GM12878 (cell line): ENCODE data around the gene USP12.

ENCODE experiments used
- CTCF ChIP-seq, 3 experiments: IDR thresholded peaks in 2 of 3; conservative IDR thresholded peaks in 1 of 3; 2 replicates each; pipeline ENCODE4 v1.5.1; 2011; ENCODE audit warnings: low read depth in 3 of 3, low read length in 3 of 3, mild to moderate bottlenecking in 3 of 3, control low read depth in 2 of 3, moderate library complexity in 2 of 3, inconsistent platforms in 1 of 3, mixed read lengths in 1 of 3; ENCODE audit not compliant: control insufficient read depth in 2 of 3, insufficient read depth in 1 of 3; ENCODE audit errors: extremely low read depth in 1 of 3
- SIN3A ChIP-seq: IDR thresholded peaks from 2 replicates; pipeline ENCODE4 v1.6.1; 2012; ENCODE audit warnings: low read depth, low read length, improper control_type of control experiment
- YY1 ChIP-seq: IDR thresholded peaks from 2 replicates; pipeline ENCODE4 v1.6.1; 2011; ENCODE audit warnings: low read depth, mild to moderate bottlenecking, low read length

- TF ChIP-seq CTCF (IDR thresholded peaks at IDR 0.05 in 2 of 3, conservative IDR thresholded peaks at IDR 0.05 in 1 of 3; ENCODE audit: control insufficient read depth in 2 of 3, extremely low read depth in 1 of 3, insufficient read depth in 1 of 3, low read depth in 3 of 3, low read length in 3 of 3): no peak
- TF ChIP-seq SIN3A: no peak
- TF ChIP-seq YY1: no peak
These were observed 98.4 kb downstream of the USP12 start for GRCh38 chr13:27073186-27073585.
